Hematopoietic multipotent progenitor cell treated with erythropoietin and hydrocortisone succinate and interleukin-3 and kit ligand, for 4 days (in vitro differentiated cells): ENCODE measurements around the gene CRB3.

Experiments
- DNase-seq: peaks from one replicate; pipeline ENCODE4 v3.0.0-alpha.2; 2015

Gene CRB3

DNA sequence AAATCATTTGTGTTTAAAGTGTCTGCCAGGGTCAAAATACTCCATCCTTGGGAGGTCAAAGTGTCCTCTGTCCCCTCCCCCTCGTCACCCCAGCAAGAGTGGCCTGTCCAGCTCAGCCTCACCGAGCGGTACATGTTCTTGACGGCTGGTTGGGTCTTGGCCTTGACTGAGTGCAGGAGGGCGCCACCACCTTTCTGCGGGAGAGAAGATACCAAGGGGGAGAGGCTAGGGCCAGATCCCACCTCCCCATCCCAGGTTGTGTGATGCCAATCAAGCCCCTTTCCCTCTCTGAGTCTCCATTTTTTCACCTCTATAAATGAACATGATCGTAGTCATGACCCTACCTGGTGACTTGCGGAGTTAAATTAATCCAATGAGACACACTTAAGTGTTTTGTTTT is 6.1 kb downstream of the CRB3 start:
- no peak for DNase-seq

DNA sequence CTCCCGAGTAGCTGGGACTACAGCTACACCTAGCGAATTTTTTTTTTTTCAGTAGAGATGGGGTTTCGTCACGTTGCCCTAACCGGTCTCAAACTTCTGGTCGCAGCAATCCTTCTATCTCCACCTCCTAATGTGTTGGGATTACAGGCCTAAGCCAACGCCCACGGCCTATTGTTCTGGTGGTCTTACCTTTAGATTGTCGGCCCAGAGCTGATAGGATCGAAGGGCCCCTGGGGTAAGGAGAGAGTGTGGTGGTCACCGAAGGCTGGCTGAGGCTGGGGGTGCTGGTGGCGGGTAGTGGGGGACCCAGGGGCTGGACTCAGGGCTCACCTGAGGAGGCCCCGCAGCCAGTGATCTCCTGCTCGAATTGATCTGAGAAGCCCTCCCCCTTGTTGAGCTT is 7.0 kb downstream of the CRB3 start:
- no peak for DNase-seq

DNA sequence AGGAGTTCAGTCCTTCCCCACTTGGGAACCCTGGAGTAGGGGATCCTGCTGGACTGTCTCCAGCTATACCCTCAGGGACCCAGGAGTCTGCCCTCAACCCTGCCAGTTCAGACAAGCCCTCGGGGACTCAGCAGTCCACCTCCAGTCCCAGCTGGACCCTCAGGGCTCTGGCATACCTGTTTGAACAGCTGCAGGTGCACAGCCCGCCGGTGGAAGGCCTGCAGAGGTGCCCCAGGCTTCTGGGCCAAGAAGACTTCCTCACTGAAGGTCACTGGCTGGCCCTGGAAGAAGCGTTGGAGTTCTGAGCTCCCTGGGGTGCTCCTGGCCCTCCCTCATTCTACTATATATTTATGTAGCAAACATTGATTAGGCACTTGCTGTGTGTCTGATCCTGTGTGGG is 8.6 kb downstream of the CRB3 start:
- DNase-seq: no peak

DNA sequence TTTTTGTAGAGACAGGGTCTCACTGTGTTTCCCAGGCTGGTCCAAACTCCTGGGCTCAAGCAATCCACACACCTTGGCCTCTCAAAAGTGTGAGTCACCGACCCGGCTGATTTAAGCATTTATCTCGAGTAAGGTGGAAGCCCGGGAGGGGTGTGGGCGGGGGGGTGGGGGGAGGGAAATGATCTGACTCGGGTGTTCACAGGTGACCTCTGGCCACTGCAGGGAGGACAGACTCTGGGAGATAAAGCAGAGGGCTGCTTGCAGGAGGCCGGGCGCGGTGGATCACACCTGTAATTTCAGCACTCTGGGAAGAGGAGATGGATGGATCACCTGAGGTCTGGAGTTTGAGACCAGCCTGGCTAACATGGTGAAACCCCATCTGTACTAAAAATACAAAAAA is 9.6 kb downstream of the CRB3 start:
- DNase-seq: no peak

DNA sequence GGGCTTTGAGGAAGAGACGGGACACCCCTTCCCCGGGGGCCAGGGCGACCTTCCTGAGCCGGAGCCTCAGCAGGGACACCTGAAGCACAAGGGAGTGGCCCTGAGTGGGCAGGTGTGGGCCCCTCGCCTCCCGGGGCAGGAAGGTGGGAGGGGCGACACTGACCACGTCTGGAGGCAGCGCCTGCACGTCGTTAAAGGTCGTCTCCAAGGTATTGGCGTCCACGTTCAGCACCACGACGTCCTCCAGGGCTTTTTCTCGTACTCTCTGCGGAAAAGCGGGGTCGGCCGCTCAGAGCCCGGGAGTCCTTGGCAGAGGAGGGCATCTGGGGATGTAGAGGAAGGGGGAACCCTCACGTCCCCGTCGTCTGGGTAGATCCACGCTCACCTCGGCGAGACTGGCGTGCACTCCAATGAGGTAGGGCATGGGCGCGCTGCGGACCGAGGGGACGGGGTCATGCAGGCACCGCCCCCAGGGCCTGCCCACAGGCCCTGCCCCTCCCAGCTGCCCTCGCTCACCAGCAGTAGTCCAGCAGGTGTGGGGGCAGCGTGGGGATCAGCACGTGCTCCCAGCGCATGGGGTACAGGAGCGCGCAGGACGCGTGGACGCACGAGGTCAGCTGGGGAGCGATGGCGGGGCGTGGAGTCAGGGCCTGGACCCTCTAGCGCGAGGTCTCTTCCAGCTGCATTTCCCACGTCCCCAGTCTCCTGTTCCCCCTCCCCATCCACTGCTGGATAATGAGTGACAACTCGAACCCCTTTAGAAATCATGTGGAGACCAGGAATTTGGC is 11.4 kb downstream of the CRB3 start:
- no peak for DNase-seq

DNA sequence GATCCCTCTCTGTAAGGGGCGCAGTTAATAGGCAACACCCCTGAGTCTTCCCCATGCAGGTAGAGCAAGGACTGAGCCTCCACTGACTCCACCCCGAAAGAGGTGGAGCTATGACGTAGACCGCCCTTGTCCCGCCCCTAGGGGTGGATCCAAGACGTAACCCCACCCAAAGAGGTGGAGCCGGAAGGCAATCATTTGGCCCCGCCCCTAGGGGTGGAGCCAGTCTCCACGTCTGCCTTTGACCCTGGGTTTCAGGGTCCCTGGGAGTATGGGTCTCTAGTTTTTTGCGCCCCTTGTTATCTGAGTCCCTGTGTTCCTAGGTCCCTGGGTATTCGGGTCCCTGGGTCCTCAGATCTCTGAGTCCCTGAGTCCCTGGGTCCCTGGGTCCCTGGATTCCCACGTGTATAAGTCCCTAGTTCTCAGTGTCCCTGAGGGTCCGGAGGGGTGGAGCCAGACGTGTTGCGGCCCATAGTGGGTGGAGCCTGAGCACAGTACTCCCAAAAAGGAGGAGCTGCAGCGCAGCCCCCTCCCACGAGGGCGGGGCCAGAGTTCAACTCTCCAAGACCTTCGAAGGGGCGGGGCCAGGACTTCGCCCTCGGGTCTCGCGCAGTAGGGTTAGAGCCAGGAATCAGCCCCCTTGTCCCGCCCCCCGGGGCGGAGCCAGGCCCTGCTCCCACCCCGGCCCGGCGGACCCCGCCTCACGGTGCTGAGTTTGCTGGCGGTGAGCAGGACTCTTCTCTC is 12.3 kb downstream of the CRB3 start:
- DNase-seq: peak; percentile 59

DNA sequence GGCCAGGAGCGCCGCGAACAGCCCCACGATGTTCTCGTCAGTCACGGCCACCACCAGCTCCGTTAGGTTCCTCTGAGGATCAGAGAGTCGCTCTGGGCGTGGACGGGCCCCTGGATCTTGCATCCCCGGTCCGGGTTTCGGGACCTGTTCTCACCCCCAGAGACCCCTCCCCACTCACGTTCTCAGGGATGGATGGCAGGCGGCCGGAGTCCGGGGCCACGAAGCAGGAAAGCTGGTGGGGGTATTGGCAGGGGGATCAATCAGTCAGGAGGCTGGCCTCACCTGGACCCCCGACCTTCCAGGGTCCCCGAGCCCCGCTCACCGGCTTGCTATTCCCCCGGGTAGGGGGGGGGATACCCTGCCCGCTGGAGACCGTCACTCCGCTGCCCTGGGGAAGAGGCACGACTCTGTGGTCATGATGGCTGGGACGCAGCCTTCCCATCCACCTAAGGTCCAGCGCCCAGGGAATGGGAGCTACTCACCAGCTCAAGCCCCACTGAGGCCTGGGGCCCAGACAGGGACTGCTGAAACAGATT is 12.9 kb downstream of the CRB3 start:
- DNase-seq: no peak

DNA sequence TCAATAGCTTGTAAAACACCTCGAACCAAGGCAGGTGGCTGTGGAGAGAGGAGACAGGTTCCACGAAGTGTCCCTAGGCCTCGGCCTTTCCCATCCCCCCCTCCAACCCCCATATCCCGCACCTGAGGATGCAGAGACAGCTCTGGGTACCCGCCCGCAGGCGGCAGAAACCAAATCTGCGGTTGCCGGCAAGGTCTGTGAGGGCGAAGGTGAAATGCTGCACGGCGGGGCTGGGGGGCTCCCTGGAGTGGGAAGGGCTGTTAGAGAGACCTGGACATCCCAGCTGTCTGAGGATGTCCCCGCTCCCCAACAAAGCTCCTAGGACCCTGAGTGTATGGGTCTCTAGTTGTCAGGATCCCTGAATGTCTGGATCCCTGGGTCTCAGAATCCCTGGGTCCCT is 14.7 kb downstream of the CRB3 start:
- DNase-seq: no peak

DNA sequence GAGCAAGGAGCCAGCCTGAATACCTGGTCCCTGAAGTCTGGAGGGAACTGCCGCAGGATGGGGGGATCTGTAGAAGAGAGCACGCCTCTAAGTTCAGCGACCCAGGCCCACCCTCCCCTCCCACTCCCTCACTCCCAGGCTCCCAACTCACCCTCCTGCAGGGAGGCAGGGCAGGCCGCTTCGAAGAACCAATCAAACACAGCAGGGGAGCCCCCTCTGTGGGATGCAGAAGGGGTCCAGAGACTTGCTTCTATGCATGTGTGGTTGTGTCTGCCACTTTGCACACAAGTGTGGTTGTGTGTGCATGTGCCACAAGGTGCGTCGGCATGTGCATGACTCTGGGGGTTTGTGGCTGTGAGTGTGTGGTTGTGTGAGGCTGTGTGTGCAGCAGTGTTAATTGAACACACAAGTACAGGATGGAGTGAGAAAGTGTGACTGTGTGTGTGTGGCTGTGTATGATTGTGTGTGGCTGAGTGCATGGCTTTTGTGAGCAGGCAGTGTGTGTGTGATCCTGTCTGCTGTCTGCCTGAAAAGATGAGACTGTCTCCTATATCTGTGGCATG is 15.8 kb downstream of the CRB3 start:
- no peak for DNase-seq

DNA sequence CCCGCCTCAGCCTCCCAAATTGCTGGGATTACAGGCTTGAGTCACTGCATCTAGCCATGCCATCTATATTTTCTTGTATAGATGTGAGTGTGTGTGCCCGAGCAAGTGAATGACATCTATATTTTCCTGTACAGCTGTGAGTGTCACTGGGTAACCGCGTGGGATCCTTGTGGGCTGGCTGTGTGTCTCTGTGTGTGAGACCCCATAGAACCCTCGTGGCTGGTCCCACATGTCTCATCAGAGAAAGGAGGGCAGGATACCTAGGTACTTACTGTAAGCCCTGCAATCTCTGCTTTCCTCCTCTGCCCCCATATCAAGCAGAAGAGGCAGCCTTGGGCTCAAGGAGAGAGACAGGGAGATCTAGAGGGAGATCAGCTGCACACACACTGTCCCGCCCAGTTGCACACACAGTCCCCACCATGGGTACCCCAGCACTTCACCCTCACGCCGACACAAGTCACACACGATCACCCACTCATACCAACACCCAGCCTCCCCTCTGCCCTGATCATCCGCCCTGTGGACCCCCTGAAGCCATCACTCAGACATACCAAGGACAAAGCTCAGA is 16.9 kb downstream of the CRB3 start:
- DNase-seq: no peak

DNA sequence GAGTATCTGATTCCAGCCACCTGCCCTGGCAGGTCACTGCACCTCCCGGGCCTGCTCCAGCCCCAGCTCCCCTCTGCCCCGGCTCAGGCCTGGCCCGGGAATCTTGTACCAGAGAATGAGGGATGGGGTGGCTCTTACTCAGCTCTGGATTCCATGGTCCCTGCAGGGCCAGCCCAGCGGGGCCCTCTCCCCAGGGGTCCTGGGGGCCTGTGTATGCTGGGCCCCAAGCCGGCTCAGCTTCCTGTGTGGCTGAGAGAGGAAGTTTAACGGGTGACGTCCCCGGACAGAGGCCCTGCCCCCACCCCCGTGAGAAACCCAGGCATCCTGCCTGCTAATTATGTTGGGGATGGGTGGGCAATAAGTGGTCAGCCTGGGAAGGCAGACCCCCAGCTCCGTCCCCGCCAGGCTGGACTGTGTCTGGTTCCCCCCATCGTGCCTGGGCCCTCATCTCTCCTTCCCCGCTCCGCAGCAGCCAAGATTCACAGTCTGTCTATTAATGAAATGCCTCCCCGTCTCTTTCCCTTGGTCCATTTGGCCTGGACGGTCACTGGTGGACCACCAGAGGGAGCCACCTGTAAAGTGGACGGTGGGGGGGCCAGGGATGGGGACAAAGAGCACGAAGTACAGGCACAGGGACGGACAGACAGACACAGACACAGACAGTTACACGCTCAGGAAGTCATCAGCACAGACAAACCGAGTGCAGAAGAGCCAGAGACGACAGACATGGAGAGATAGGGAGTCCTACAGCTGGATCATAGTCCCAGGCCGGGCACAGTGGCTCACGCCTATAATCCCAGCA is 17.7 kb downstream of the CRB3 start, which contains the start of gene DENND1C:
TSS of gene DENND1C (minus strand) at position 247 of the 802 bp plus-strand sequence. CDS start at position 155, 92 bp downstream.
- DNase-seq: peak; percentile 77

DNA sequence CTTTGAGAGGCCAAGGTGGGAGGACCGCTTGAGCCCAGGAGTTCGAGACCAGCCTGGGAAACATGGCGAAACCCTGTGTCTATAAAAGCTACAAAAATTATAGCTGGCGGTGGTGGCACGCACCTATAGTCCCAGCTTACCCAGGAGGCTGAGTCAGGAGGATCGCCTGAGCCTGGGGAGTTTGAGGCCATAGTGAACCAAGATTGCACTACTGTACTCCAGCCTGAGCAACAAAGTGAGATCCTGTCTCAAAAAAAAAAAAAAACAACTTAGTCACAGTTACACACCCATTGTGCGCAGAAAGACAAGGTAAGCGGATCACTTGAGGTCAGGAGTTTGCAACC is 18.2 kb downstream of the CRB3 start:
- no peak for DNase-seq

DNA sequence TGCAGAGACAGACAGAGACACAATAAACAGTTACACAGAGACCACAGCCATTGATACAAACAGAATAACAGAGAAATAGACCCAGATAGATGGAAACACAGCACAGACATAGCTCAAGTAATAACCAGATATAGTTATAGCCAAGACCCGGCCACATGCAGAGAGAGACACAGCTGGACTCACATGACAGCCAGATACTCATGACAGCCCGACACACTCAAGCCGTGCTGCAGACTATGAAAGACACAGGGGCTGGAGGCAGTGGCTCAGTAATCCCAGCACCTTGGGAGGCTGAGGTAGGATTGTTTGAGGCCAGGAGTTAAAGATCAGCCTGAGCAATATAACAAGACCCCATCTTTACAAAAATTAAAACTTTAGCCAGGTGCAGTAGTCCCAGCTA is 19.2 kb downstream of the CRB3 start:
- no peak for DNase-seq

DNA sequence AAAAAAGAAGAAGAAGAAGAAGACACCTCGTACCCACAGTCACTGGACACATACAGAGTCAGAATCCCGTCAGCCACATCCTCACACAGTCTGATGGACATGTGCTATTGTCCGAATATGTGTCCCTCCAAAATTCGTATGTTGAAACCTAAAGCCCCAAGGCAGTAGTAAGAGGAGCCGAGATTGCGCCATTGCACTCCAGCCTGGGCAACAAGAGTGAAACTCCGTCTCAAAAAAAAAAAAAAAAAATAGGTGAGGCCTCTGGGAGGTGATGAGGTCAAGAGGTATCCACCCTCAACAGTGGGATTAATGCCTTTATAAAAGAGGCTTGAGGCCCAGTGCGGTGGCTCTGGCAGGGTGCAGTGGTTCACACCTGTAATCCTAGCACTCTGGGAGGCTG is 20.2 kb downstream of the CRB3 start:
- no peak for DNase-seq

DNA sequence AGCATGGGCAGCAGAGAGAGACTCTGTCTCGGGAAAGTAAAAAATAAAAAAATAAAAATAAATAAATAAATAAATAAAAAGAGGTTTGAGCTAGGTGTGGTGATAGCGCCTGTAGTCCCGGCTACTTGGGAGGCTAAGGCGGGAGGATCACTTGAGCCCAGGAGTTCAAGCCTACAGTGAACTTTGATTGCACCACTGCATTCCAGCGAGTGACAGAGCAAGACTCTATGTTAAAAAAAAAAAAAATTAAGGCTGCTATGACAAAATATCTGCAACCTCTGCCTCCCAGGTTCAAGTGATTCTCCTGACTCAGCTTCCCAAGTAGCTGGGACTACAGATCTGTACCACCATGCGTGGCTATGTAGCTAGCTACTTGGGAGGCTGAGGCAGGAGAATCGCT is 20.8 kb downstream of the CRB3 start:
- no peak for DNase-seq

DNA sequence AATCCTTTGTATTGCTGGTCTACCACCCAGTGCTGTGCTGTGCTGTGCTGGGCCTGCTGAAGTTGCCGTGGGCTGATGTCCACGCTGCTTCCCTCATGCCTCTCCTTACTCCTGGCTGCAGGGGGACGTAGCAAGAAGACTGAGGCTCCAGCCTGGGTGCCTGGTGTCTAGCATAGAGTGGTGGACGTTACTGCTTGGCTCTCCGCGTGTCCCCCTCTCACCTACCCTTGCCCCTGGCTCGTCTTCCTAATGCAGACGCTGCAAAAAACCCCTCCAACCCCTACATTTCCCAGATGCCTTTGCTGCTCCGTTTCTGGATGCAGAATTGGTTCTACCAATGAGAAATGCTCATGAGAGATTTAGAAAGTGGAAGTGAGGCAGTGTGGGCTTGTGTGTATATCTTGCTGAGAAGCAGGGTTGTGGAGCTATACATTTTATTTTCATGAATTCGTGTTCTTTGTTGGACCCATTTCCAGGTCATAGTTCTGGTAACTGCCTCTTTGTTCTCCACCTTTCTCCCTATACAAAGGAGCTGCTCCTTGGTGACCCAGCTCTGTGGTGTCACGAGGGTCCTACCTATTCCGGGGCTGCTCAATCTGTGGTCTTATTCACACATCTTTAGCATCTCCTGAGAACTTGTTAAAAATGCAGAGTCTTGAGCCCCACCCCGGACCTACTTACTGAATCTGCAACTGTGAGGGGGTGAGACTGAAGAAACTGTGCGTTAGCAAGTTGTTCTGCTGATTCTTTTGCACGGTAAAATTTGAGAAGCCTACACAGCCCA is 25.4 kb downstream of the CRB3 start:
- no peak for DNase-seq

DNA sequence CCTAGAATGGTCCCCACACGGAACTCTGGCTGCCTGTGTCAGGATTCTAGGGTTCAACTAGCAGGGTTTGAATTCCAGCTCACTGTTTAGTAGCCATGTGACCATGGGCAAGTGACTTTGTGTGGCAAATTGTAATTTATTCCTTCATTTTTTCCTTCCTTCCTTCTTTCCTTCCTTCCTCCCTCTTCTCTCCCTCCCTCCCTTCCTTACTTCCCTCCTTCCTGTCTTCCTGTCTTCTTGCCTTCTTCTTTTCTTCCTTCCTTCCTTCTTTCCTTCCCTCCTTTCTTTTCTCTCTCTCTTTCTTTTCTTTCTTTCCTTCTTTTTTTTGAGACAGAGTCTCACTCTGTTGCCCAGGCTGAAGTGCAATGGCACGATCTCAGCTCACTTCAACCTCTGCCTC is 26.1 kb downstream of the CRB3 start:
- DNase-seq: no peak

DNA sequence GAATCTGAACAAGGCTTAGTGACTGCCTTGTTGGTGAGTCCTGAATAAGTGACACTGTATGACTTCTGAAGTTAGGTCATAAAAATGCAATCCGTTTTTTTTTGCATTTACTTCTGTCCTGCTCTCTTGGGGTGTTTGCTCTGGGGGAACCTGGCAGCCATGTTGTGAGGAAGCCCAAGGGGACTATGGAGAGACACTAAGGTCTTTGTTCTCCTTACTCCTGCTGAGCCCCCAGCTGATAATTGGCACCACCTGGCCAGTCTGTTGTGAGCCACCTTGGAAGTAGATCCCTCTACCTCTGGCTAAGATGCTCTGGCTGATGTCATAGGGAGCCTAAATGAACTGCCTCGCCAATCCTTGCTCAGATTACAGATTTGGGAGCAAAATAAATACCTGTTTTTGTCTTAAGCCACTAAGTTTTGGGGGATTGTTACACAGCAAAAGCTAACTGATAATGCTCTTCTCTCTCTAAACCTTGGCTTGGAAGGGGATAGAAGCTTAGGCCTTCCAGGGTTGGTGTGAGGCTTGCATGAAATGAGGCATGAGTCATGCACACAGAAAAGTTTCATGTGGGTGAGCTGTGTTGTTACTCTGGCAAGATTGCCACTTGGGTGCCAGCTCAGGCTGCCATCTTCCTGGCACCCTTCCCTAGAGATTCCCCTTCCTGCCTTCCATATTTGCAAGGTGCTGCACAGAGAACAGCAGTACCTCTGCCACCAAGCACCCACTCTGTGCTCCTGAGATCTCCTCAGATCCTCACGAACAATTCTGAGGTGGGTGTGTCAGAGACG is 27.9 kb downstream of the CRB3 start:
- DNase-seq: no peak

DNA sequence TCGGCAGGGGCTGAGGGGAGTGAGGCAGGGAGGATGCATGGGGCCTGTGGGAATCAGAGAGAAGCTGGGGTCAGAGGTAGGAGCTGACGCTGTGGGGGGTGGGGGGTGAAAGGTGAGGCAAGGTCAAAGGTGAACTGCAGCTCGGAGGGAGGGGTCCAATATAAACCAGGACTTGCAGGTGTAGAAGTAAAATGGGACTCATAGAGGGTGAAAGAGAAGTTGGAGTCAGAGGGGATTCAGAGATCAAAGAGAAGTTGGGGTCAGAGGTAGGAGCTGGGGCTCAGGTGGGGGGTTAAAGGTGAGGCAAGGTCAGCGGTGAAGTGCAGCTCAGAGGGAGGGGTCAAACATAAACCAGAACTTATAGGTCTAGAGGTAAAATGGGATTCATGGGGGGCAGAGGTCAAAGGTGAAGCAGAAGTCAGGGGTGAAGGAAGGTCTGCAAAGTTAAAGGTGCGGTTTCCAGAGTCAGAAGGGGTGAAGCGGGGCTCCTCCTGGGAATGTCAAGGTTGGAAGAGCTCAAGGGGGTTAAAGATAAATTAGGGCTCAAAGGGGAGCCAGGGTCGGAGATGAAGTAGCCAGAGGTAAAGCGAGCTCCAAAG is 30.5 kb downstream of the CRB3 start:
- no peak for DNase-seq

DNA sequence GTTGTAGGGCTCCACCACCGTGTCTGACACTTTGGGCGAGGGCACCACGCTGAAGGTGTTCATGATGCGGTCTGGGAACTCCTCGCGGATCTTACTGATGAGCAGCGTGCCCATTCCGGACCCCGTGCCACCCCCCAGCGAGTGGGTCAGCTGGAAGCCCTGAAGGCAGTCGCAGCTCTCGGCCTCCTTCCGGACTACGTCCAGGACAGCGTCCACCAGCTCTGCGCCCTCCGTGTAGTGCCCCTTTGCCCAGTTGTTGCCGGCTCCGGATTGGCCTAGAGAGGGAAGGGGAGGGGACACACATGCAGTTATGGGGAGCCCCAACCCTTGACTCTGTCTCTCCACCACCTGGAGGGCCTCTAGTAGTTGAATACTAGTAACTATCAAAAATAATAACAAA is 31.9 kb downstream of the CRB3 start:
- DNase-seq: no peak
